ENCODE results near the gene TRIM66.

- TF ChIP-seq SREBF1 (IDR thresholded peaks at IDR 0.05; ENCODE audit: low read length) (no peak), CTCF (IDR thresholded peaks at IDR 0.05 in 2 of 3, conservative IDR thresholded peaks at IDR 0.05 in 1 of 3; ENCODE audit: control insufficient read depth in 2 of 3, extremely low read depth in 1 of 3, insufficient read depth in 1 of 3, low read depth in 3 of 3, low read length in 3 of 3) (peak in 1 of 3 experiments; percentile 16; a peak in 1 of 6 replicates), MYC (IDR thresholded peaks at IDR 0.05; ENCODE audit: insufficient read depth, insufficient read length, insufficient replicate concordance, low read length, severe bottlenecking) (no peak), JUNB (IDR thresholded peaks at IDR 0.05) (no peak), POLR2AphosphoS5 (IDR thresholded peaks at IDR 0.05; ENCODE audit: low read length) (peak; percentile 97), ZNF24 (IDR thresholded peaks at IDR 0.05) (no peak), NR2F1 (conservative IDR thresholded peaks at IDR 0.05) (peak; percentile 69)
Measured at GRCh38 chr11:8688414-8689362, 6.2 kb upstream of the TRIM66 start.

Data from GM12878 (cell line).